K562 (cell line): ENCODE results near the gene ITK.

ENCODE experiments used
- KLF1 ChIP-seq: fragments of 450-650 bp; IDR thresholded peaks from 2 replicates; pipeline ENCODE4 v1.6.1; 2016; ENCODE audit warnings: missing genetic modification characterization, missing compliant biosample characterization
- MEF2D ChIP-seq: conservative IDR thresholded peaks from 2 replicates; pipeline ENCODE4 v1.6.1; 2016; ENCODE audit warnings: low read depth, missing genetic modification characterization, missing compliant biosample characterization
- ZNF217 ChIP-seq: sonication (generic); formaldehyde crosslinking; IDR thresholded peaks from 2 replicates; pipeline ENCODE4 v1.8.0; 2022; ENCODE audit warnings: mild to moderate bottlenecking, missing genetic modification reagents
- ZNF79 ChIP-seq: fragments of 250-450 bp; sonication (Bioruptor Pico); IDR thresholded peaks from 2 replicates; pipeline ENCODE4 v1.4.0; 2020; ENCODE audit warnings: low read depth, mild to moderate bottlenecking, moderate library complexity
- TF ChIP-seq, protein P1 (sequence below): sonication (generic); formaldehyde crosslinking; IDR thresholded peaks from 2 replicates; pipeline ENCODE4 v1.8.0; 2022; ENCODE audit warnings: mild to moderate bottlenecking, missing genetic modification reagents

GRCh38 chr5:157197086-157197485, 16.4 kb downstream of the ITK start:
- TF ChIP-seq ZNF79 (CRISPR knock-in tag) = no peak
- no peak for TF ChIP-seq KLF1
- no peak for TF ChIP-seq ZNF217 (CRISPR knock-in tag)
- TF ChIP-seq MEF2D (tag) = no peak
- TF ChIP-seq, protein P1, sequence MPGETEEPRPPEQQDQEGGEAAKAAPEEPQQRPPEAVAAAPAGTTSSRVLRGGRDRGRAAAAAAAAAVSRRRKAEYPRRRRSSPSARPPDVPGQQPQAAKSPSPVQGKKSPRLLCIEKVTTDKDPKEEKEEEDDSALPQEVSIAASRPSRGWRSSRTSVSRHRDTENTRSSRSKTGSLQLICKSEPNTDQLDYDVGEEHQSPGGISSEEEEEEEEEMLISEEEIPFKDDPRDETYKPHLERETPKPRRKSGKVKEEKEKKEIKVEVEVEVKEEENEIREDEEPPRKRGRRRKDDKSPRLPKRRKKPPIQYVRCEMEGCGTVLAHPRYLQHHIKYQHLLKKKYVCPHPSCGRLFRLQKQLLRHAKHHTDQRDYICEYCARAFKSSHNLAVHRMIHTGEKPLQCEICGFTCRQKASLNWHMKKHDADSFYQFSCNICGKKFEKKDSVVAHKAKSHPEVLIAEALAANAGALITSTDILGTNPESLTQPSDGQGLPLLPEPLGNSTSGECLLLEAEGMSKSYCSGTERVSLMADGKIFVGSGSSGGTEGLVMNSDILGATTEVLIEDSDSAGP (CRISPR knock-in tag) = no peak
